Measurements from ENCODE around the gene RNF213.
"Not testable (repeated sequence)": the region's sequence is repeated elsewhere in the genome, so short reads cannot be mapped to it uniquely, and the experiment has no call there.

Gene RNF213

DNA sequence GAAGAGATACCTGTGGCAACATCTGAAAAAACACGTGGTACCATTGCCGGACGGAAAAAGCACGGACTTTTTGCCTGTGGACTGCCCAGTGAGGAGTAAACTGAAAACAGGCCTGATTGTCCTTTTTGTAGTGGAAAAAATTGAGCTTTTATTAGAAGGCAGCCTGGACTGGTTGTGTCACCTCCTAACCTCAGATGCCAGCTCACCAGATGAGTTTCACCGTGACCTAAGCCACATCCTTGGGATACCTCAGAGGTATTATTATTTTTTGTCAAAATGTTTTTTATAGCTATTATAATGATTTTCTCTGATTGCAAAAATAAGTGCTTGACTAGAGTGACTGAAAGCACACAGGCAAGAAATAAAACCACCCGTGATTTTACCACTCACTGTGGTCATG lies 34.9 kb downstream of the RNF213 start:
- no peak for DNase-seq

DNA sequence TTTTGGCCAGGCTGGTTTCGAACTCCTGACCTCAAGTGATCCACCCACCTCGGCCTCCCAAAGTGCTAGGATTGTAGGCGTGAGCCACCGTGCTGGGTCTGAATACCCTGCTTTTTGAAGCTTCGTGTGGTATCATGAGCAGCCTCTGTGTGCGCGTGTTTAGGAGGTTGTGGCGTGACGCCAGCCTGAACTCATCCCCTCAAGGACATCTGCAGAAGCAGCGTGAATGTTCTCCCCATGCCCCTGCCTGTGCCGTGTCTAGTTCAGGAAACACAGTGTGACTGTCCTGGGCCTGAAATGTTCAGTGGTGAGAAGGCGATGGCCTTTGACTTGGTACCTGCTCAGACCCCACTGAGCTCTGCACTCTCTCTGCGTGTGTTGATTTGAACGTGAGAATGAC lies 35.6 kb downstream of the RNF213 start:
- no peak for DNase-seq

DNA sequence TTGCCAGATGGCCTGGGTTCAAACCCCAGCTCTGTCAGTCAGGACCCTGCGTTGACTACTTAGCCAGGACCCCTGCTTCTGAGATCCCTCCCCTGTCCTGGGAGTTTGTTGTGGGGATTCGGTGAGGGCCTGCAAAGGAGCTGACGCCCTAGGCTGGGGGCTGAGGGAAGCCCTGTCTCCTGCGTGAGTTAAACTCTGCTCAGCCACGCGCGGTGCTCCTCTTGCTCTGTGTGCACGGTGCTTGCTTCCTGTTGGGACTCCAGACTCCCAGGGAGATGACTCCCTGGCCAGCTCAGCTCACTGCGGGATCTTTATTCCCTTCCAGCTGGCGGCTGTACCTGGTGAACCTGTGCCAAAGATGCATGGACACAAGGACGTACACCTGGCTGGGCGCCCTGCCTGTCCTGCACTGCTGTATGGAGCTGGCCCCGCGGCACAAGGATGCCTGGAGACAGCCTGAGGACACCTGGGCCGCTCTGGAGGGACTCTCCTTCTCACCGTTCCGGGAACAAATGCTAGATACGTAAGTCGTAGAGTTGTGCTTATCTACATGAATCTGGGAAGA lies 37.4 kb downstream of the RNF213 start:
- no peak for DNase-seq

DNA sequence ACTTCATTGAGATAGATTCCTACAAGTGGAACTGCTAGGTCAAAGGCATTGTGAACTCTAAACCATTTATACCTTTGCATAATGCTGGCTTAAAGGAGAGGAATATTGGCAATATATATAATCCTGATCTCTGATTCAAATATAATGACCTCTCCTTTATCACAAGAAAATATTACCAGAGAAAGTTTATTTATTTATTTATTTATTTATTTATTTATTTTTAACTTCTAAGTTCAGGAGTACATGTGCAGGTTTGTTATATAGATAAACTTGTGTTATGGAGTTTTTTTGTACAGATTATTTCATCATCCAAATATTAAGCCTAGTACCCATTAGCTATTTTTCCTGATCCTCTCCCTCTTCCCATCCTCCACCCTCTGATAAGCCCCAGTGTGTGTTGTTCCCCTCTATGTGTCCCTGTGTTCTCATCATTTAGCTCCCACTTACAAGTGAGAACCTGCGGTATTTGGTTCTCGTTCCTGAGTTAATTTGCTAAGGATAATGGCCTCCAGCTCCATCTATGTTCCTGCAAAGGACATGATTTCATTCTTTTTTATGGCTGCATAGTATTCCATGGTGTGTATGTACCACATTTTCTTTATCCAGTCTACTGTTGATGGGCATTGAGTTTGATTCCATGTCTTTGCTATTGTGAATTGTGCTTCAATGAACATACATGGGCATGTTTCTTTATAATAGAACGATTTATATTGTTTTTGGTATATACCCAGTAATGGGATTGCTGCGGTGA lies 38.9 kb downstream of the RNF213 start:
- not testable (repeated sequence) for DNase-seq

DNA sequence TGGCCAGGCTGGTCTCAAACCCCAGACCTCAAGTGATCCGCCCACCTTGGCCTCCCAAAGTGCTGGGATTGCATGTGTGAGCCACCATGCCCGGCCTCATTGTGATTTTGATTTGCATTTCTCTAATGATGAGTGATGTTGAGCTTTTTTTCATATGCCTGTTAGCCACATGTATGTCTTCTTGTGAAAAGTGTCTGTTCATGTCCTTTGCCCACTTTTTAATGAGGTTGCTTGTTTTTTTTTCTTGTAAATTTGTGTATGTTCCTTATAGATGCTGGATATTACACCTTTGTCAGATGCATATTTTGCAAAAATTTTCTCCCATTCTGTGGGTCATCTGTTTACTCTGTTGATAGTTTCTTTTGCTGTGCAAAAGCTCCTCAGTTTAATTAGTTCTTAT lies 40.1 kb downstream of the RNF213 start:
- DNase-seq: not testable (repeated sequence)

DNA sequence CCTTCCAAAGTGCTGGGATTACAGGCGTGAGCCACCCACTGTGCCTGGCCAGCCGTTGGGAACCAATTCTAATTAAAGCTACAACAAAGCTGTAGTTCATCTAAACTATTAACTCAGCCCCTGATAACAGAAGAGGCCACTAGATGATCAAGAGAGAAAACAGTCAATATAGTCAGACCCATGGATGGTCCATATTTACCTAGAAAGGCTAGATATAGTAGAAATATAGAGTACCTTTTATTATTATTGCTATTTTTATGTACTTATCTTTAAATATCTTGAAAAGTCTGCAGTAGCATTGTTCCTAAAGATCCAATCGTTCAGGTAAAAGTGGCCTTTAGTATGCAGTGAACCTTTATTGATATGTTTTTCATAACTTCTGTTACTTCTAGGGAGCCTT lies 43.2 kb downstream of the RNF213 start:
- DNase-seq: no peak

DNA sequence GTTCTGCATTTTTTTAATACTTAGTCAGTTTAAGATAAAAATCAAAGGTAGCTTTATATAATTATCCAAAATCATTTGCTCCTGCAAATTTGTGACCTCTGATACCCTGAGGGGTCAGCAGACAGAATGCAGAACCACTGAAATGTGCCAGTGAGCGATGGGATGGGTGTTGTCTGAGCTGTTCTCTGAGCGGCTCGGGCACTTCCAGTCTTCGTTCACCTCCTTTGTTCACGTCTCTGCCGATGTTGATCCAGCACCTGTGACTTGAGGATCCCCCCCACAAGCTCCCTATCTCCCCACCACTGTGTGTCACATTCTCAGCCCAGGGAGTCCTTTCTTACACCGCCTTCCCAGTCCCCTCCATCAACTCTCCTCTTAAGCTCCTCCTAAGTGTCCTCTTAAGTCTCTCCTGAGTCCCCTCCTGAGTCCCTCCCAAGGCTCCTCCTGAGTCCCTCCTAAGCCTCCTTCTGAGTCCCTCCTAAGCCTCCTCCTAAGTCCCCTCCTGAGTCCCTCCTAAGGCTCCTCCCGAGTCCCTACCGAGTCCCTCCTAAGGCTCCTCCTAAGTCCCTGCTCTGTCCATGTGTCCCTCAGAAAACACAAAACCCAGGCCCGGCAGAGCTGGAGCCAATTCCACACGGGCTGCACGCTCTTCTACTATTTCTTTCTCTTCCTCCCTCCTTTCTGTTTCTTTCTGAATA lies 47.5 kb downstream of the RNF213 start:
- no peak for DNase-seq

DNA sequence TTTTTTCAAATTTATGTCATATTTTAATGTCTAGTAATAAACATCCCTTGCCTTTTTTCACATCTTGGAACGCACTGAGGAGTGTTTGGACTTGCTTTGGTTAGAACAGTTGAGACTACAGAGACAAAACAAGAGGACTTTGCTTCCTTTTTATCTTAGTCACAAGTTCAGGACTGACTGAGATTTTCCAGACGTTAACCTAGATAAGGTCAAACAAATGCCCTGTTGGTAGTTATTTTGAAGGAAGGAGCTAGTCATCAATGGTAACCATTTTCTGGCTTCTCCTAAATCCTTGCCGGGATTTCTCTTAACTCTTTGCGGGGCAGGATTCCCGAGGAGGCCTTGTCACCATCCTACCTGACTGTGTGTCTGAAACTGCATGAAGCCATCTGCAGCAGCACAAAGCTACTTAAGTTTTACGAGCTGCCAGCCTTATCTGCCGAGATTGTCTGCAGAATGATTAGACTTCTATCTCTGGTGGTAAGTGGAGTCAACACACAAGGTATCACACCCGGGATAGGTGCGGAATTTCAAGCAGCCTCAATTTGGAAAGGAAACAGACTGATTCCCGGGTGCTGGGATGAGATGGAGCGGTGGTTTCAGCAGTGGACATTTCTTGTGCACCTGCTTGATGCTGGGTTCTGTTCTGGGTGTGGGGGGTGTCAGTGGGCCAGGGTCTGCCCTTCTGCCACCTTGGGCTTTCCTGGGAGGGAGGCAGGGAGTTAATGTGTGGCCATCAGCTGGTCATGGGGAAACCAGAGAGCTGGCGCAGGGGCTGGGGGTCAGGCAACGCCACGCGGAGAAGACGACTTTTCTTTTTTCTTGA lies 48.3 kb downstream of the RNF213 start:
- no peak for DNase-seq

DNA sequence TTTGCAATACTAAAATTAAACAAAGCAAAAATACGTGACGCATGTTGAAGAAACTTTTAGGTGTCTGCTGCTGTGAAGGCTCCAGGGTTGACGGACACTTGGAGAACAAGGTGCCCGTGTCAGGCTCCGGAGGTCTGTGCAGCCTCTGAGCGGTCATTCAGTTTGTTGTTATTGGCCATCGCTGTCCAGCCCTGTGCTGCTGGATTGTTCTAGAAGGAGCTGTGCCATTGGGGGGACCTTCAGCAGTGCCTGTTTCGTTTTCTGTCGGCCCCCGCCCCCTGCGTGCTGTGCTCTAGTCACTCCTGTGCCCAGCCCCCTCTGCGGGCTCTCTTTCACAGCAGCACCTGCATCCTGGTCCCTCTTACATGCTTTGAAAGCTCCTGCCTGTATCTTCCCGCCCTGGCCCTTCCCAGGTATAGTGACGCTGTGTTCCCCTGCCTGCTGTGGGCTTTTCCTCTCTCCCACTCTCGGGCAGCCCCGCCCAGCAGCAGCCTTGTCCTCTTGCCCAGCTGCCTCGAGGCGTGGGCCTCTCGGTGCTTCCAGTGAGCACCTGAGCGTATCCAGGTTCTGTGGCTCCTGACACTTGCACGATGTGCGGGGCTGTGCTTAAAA lies 50.7 kb downstream of the RNF213 start:
- no peak for DNase-seq

DNA sequence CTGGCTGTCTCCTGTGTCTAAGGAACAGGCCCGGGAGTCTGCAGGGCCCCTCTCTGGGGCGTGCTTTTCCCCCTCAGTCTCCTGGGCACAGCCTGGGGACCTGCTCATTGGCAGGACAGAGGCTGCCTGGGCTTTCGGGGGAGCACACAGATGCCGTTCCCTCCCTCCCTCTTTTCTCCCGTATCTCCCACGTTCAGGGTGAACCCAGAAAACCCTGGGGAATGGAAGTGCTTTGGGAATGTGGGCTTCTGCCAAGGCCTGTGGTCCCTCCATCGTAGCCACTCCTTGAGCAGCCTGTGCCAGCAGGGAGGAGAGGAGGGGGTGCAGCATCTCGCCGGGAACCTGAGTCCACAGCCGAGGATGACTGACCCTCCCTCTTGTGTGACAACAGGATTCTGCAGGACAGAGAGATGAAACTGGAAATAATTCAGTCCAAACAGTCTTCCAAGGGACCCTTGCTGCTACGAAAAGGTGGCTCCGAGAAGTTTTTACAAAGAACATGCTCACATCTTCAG lies 52.0 kb downstream of the RNF213 start:
- no peak for DNase-seq

DNA sequence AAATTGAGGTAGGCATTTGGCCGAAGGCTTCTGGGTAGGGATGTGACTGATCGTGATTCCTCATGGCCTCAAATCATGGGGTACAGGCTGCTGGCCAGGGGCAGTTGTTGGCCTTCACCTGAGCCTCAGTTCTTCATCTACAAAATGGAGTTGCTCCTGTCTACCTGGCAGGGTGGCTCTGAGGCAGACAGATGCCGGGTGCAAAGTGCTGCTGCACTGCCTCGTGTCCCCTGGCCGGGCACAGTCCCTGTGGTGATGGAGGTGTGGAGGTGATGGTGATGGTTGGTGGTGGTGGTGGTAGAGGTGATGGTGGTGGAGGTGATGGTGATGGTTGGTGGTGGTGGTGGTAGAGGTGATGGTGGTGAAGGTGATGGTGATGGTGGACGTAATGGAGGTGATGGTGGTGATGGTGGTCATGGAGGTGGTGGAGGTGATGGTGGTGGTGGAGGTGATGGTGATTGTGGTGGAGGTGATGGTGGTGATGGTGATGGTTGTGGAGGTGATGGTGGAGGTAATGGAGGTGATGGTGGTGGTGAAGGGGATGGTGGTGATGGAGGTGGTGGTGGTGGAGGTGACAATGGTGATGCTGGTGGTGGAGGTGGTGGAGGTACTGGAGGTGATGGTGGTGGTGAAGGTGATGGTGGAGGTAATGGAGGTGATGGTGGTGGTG lies 52.6 kb downstream of the RNF213 start:
- no peak for DNase-seq

DNA sequence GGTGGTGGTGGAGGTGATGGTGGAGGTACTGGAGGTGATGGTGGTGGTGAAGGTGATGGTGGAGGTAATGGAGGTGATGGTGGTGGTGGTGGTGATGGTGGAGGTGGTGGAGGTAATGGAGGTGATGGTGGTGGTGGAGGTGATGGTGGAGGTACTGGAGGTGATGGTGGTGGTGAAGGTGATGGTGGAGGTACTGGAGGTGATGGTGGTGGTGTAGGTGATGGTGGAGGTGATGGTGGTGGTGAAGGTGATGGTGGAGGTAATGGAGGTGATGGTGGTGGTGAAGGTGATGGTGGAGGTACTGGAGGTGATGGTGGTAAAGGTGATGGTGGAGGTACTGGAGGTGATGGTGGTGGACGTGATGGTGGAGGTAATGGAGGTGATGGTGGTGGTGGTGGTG lies 53.3 kb downstream of the RNF213 start:
- DNase-seq: not testable (repeated sequence)

DNA sequence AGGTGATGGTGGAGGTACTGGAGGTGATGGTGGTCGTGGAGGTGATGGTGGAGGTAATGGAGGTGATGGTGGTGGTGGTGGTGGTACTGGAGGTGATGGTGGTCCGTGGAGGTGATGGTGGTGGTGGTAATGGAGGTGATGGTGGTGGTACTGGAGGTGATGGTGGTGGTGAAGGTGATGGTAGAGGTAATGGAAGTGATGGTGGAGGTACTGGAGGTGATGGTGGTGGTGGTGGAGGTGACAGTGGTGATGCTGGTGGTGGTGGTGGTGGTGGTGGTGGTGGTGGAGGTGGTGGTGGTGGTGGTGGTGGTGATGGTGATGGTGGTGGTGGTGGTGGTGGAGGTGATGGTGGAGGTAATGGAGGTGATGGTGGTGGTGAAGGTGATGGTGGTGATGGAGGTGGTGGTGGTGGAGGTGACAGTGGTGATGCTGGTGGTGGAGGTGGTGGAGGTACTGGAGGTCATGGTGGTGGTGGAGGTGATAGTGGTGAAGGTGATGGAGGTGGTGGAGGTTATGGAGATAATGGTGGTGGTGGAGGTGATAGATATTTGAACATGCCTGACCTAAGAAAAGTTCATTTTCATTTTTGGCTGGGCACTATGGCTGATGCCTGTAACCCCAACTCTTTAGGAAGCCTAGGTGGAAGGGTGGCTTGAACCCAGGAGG lies 55.0 kb downstream of the RNF213 start:
- DNase-seq: no peak

DNA sequence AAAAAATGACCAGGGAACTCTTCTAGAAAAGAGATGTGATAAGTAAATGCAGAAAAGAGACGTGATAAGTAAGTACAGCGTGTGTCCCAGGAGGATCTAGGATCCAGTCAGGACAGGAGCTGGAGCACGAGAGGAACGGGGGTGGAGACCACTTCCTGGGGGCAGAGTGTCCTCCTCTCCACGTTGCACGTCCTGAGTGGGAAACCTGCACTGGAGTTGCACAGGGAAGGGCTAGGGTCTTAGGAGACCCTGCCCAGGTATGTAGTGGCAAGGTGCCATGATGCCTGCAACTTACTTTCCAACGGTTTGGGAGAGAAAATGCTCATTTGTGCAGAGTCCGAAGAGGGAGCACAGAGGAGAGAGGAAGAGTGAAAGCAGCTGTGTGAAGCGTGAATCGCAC lies 55.8 kb downstream of the RNF213 start:
- DNase-seq: no peak

DNA sequence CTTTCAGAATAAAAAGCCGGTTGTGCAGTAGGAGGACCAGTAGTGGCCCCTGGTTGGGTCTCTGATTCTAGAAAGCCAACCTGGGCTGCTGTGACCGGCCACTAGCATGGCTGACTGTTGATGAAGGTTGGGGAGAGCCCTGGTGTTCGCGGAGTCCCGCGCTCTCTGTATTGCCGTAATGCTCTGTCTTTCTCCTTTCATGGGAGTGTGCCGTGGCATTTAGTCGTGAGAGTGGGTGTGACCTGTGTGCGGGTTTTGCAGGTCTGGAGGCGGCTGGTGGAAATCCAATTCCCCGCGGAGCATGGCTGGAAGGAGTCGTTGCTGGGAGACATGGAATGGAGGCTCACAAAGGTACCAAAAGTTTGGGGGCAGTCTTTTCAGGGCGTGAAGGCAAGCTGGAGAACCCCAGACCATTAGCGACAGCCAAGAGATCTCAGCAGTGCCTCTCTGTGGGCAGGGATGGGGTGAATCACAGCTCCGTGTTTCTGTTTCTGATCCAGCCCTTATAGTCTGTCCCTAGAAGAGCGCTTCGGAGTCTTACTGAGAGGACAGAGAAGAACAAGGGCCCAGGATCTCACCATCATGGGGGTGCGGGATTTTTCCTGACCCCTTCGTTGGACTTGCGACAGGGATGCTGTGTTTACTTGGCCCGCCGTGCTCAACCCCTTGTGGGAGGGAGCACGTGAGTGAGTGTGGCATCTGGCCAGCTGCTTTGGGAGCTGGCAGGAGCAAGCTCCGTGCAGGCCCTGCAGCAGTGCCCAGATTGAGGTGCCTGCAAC lies 56.5 kb downstream of the RNF213 start:
- no peak for DNase-seq

DNA sequence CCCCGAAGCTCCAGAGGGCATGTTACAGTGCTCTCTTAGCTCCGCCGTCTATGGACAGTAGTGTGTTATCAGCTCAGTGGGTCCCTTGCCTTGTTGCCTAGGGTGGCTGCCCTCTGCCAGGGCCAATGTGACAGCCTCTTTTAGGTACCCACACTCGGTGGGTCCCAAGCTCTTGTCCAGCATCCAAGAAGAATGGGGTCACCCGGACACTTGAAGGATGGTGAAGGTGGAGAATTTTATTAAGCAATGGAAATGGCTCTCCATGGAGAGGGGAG lies 57.0 kb downstream of the RNF213 start:
- no peak for DNase-seq

DNA sequence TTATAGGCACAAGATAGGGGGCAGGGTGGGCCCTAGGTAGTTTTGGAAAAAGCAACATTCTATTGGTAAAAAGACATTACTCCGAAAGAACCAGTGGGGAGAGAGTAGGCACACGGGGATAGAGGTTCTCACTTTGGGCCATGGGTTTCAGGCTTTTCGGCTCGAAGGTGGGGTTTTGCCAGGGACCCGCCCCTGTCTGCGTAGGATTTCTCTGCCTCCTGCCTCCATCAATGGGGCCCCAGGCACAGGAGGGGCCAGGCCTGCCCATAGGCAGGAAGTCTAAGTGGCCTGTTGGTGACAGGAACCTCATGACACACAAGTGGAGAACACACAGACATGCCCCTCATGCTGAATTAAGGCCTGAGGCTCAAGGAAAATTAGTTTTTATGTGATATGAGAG lies 57.5 kb downstream of the RNF213 start:
- DNase-seq: no peak

DNA sequence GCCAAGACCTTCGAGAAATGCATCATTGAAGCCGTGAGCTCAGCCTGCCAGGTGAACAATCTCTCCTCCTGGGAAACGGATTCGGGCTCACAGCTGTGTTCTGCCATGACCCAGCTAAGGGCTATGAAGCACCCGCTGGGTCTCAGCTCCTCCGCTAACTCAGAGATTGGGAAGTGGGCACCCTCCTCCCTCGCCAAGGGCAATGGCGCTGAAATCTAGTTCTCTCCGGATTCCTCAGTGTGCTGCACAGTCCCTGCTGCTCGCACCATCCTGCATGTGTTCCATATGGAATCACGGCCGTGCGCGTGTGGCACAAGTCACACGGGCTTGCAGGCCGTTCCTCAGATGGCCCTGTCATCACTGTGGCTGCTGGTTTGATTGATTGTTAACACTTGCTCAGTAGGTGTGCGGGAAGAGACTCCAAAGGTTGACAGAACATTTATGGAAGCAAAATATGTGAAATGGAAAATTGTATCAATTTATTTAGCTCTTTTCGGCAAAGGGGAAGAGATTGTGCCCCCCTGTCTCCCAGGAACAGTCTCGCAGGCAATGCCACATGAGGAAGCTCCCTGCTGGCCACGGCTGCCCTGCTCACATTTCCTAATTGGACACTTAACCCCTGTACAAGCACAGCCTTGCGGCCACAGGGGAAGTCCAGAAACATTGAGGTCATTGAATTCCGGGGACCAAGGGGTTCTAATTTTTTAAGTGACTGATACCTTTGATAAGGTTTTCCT lies 58.8 kb downstream of the RNF213 start:
- no peak for DNase-seq

DNA sequence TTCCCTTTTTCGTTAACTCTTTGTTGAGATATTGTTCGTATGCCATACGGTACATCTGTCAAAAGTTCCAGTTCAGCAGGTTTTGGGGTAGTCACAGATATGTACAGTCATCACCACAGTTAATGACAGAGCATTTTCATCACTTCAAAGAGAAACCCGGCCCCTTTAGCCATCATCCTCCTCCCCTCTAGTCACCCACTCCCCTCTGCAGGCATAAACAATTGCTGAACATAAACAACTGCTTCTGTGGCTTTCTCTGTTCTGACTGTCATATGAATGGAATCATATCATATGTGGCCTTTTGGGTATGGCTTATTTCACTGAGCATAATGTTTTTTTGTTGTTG lies 59.3 kb downstream of the RNF213 start:
- DNase-seq: no peak

DNA sequence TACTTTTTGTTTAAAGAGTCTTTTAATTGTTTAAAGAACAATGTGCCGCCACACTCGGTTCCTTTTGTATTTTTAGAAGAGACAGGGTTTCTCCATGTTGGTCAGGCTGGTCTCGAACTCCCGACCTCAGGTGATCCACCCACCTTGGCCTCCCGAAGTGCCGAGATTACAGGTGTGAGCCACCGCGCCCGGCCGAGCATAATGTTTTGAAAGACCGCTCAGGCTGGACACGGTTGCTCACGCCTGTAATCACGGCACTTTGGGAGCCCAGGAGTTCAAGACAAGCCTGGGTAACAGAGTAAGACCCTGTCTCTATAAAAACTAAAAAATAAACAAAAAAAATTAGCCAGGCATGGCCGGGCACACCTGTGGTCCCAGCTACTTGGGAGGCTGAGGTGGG lies 59.8 kb downstream of the RNF213 start:
- no peak for DNase-seq

Data from fibroblast of skin of scalp (primary cell).